Urinary bladder (tissue), 2 donors: Measurements from ENCODE around the gene DYRK4. TPM values are rescaled to one million over a fixed set of nuclear protein-coding genes. Genes with fewer than 3 reads are reported as not detected.

Source experiments
- polyA plus RNA-seq: library from polyadenylated mRNA; stranded (reverse); fragments of 200-250 nt; gene quantifications from one replicate; pipeline ENCODE4 v1.2.3, GENCODE V29; 2013
- total RNA-seq: library from RNA; depleted of rRNA; stranded (reverse); fragments of >200 nt; gene quantifications from one replicate; pipeline ENCODE4 v1.2.3, GENCODE V29; 2014
- donor health status: healthy.

The DYRK4 gene
- total and polyA plus RNA-seq, 2 donors, result 38.9 to 46.5 TPM

Other genes starting within 250 kb of the DYRK4 start
- gene TIGAR, start 241.0 kb upstream of the DYRK4 start, total RNA-seq, result 3.6 TPM
- 5.8 TPM for gene TIGAR, start 241.0 kb upstream of the DYRK4 start, polyA plus RNA-seq
- not detected for gene FGF23, start 182.5 kb upstream of the DYRK4 start, total RNA-seq
- not detected for gene FGF23, start 182.5 kb upstream of the DYRK4 start, polyA plus RNA-seq
- 0.74 TPM for gene FGF6, start 116.4 kb upstream of the DYRK4 start, total RNA-seq
- 0.16 TPM for gene FGF6, start 116.4 kb upstream of the DYRK4 start, polyA plus RNA-seq
- 22.8 TPM for gene RAD51AP1, start 23.3 kb upstream of the DYRK4 start, total RNA-seq
- 2.4 TPM for gene RAD51AP1, start 23.3 kb upstream of the DYRK4 start, polyA plus RNA-seq
- gene AKAP3, start 86.8 kb downstream of the DYRK4 start, total RNA-seq, result 0.63 TPM
- 1.3 TPM for gene AKAP3, start 86.8 kb downstream of the DYRK4 start, polyA plus RNA-seq
- 66.1 TPM for gene NDUFA9, start 86.9 kb downstream of the DYRK4 start, total RNA-seq
- gene NDUFA9, start 86.9 kb downstream of the DYRK4 start, polyA plus RNA-seq, result 61.2 TPM
- 2.9 TPM for gene GALNT8, start 158.2 kb downstream of the DYRK4 start, total RNA-seq
- 0.60 TPM for gene GALNT8, start 158.2 kb downstream of the DYRK4 start, polyA plus RNA-seq